Mesothelial cell of epicardium (in vitro differentiated cells): ENCODE results near the gene TXNL4B. TPM values are rescaled to one million over a fixed set of nuclear protein-coding genes. Genes with fewer than 3 reads are reported as not detected.

Experiments used
- DNase-seq, 2 experiments: peaks; one replicate each; pipeline ENCODE4 v3.0.0; 2021; ENCODE audit warnings: low spot score in 2 of 2; ENCODE audit not compliant: unreplicated experiment in 2 of 2
- H3K27ac Mint-ChIP-seq: 2 replicates; pipeline ENCODE4 v1.8.0; 2021; ENCODE audit warnings: mixed read lengths
- H3K27me3 Mint-ChIP-seq: 2 replicates; pipeline ENCODE4 v1.8.0; 2021; ENCODE audit warnings: low read depth, mixed read lengths
- H3K36me3 Mint-ChIP-seq: 2 replicates; pipeline ENCODE4 v1.8.0; 2021; ENCODE audit warnings: mixed read lengths
- H3K4me1 Mint-ChIP-seq: 2 replicates; pipeline ENCODE4 v1.8.0; 2021; ENCODE audit warnings: mixed read lengths
- H3K4me3 Mint-ChIP-seq: 2 replicates; pipeline ENCODE4 v1.8.0; 2021; ENCODE audit warnings: mild to moderate bottlenecking, moderate library complexity, mixed read lengths
- H3K9me3 Mint-ChIP-seq: 2 replicates; pipeline ENCODE4 v1.8.0; 2021; ENCODE audit warnings: mixed read lengths
- total RNA-seq: library from RNA; stranded (reverse); gene quantifications from 3 replicates; pipeline ENCODE4 v1.2.1, GENCODE V29; 2021
- TF ChIP-seq, protein P1 (sequence below): fragments of 200-600 bp; sonication (generic); IDR thresholded peaks from one replicate; pipeline ENCODE4 v1.5.0; 2021; ENCODE audit warnings: antibody characterized with exemption; ENCODE audit not compliant: unreplicated experiment

The TXNL4B gene
- total RNA-seq, 1 donor from 2014 or later = 17.6 TPM

GRCh38 chr16:72107371-72107770 lies 14.0 kb upstream of the TXNL4B start:
- no peaks in the 10 kb centered on the region for H3K9me3 Mint-ChIP-seq
- H3K4me3 Mint-ChIP-seq = no peak overlapping the region
- H3K27me3 Mint-ChIP-seq = no peaks in the 10 kb centered on the region
- H3K36me3 Mint-ChIP-seq = peaks cover 61% of the 10 kb centered on the region
- no peaks in the 10 kb centered on the region for H3K4me1 Mint-ChIP-seq
- TF ChIP-seq, protein P1, sequence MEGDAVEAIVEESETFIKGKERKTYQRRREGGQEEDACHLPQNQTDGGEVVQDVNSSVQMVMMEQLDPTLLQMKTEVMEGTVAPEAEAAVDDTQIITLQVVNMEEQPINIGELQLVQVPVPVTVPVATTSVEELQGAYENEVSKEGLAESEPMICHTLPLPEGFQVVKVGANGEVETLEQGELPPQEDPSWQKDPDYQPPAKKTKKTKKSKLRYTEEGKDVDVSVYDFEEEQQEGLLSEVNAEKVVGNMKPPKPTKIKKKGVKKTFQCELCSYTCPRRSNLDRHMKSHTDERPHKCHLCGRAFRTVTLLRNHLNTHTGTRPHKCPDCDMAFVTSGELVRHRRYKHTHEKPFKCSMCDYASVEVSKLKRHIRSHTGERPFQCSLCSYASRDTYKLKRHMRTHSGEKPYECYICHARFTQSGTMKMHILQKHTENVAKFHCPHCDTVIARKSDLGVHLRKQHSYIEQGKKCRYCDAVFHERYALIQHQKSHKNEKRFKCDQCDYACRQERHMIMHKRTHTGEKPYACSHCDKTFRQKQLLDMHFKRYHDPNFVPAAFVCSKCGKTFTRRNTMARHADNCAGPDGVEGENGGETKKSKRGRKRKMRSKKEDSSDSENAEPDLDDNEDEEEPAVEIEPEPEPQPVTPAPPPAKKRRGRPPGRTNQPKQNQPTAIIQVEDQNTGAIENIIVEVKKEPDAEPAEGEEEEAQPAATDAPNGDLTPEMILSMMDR = no peak
- no peak for DNase-seq
- H3K27ac Mint-ChIP-seq = no peak overlapping the region

GRCh38 chr16:72105978-72106377 lies 12.6 kb upstream of the TXNL4B start:
- TF ChIP-seq, protein P1 = no peak
- Mint-ChIP-seq H3K4me1 (no peaks in the 10 kb centered on the region), H3K27me3 (no peaks in the 10 kb centered on the region), H3K36me3 (peaks cover 59% of the 10 kb centered on the region), H3K27ac (no peak overlapping the region), H3K4me3 (no peak overlapping the region), H3K9me3 (no peaks in the 10 kb centered on the region)
- DNase-seq = no peak

DNA sequence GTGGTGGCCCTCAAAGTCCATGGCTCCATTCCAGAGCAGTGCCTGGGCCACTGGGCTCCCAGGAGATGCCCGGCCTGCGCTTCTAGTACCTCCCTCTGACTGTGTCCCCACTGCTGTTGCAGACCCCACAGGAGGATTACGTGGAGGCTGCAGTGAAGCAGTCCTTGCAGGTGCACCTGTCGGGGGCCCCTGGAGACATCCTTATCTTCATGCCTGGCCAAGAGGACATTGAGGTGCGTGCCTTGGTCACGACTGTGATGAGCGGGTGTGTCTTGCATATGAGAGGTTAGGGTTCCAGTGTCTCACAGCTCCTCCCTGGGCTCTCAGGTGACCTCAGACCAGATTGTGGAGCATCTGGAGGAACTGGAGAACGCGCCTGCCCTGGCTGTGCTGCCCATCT lies 11.5 kb upstream of the TXNL4B start:
- no peaks in the 10 kb centered on the region for H3K27me3 Mint-ChIP-seq
- H3K9me3 Mint-ChIP-seq = no peaks in the 10 kb centered on the region
- TF ChIP-seq, protein P1 = no peak
- no peak overlapping the region for H3K4me3 Mint-ChIP-seq
- no peak for DNase-seq
- no peaks in the 10 kb centered on the region for H3K4me1 Mint-ChIP-seq
- H3K36me3 Mint-ChIP-seq = peaks cover 50% of the 10 kb centered on the region
- H3K27ac Mint-ChIP-seq = no peak overlapping the region

GRCh38 chr16:72101195-72101594 lies 7.8 kb upstream of the TXNL4B start:
- Mint-ChIP-seq H3K4me1 (no peaks in the 10 kb centered on the region), H3K4me3 (no peak overlapping the region), H3K9me3 (no peaks in the 10 kb centered on the region), H3K27ac (no peak overlapping the region), H3K36me3 (peaks cover 42% of the 10 kb centered on the region), H3K27me3 (no peaks in the 10 kb centered on the region)
- TF ChIP-seq, protein P1 = no peak
- no peak for DNase-seq

DNA sequence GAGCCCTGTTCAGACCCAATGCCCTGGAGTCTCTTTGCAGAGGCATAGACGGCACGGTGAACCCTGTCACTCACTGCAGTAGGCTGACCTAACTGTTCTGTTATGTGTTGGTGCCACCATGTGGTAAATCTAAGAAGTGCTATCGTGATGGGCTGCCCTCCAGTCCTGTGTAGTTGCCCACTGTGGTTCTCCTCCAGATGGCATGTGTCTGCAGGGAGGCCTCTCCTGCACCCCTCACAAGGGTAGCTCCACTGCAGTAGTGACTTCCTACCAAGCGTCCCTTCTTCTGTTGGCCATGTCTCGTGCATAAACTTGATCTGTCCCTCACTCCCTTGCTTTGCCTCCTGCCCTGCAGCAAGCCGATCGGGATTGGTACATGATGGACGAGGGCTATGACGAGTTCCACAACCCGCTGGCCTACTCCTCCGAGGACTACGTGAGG lies 6.0 kb upstream of the TXNL4B start:
- H3K27me3 Mint-ChIP-seq = no peaks in the 10 kb centered on the region
- TF ChIP-seq, protein P1 = peak; percentile 39
- peaks cover 29% of the 10 kb centered on the region for H3K36me3 Mint-ChIP-seq
- H3K4me1 Mint-ChIP-seq = peaks cover 7% of the 10 kb centered on the region
- no peak overlapping the region for H3K27ac Mint-ChIP-seq
- peak in 1 of 2 experiments; percentile 49 for DNase-seq
- no peak overlapping the region for H3K4me3 Mint-ChIP-seq
- H3K9me3 Mint-ChIP-seq = no peaks in the 10 kb centered on the region

GRCh38 chr16:72098936-72099335 lies 5.5 kb upstream of the TXNL4B start:
- H3K27ac Mint-ChIP-seq = no peak overlapping the region
- no peaks in the 10 kb centered on the region for H3K27me3 Mint-ChIP-seq
- H3K4me3 Mint-ChIP-seq = no peak overlapping the region
- peaks cover 24% of the 10 kb centered on the region for H3K36me3 Mint-ChIP-seq
- TF ChIP-seq, protein P1 = no peak
- peaks cover 7% of the 10 kb centered on the region for H3K4me1 Mint-ChIP-seq
- H3K9me3 Mint-ChIP-seq = no peaks in the 10 kb centered on the region
- DNase-seq = no peak
